H1 (cell line): Measurements from ENCODE around the gene STX18. TPM values are rescaled to one million over a fixed set of nuclear protein-coding genes. Genes with fewer than 3 reads are reported as not detected.

Experiments
- CTCF ChIA-PET: fragments of 300-600 bp; sonication (Branson Sonifier 250); formaldehyde crosslinking; loops from one replicate; lab custom pipeline; 2021; ENCODE audit not compliant: partially characterized antibody; lab: Charles Lee
- POLR2A ChIA-PET: fragments of 300-600 bp; sonication (Branson Sonifier 250); formaldehyde crosslinking; loops from one replicate; lab custom pipeline; 2021; ENCODE audit warnings: inconsistent platforms; ENCODE audit not compliant: partially characterized antibody; lab: Charles Lee
- DNase-seq, 2 experiments: peaks; one replicate each; pipeline versions ENCODE4 v3.0.0 to v3.0.0-alpha.2; 2010 to 2022; ENCODE audit warnings: low spot score in 2 of 2, low read depth in 1 of 2, mixed read lengths in 1 of 2
- FAIRE-seq: peaks from 2 replicates; lab custom pipeline; 2011; peaks lifted over from hg19 to GRCh38; lab: Jason Lieb, UNC
- H2AFZ ChIP-seq: 2 replicates; pipeline ENCODE4 v1.8.1; 2012; ENCODE audit warnings: low read length, inconsistent platforms
- H2AK5ac ChIP-seq: 2 replicates; pipeline ENCODE4 v1.6.1; 2013; ENCODE audit warnings: low read depth, low read length
- H2BK120ac ChIP-seq: replicated peaks from 2 replicates; pipeline ENCODE3; 2013; ENCODE audit warnings: low read depth, low read length, inconsistent platforms
- H2BK12ac ChIP-seq: 2 replicates; pipeline ENCODE4 v1.6.1; 2013; ENCODE audit warnings: low read depth, low read length
- H2BK15ac ChIP-seq: 2 replicates; pipeline ENCODE4 v1.6.1; 2013; ENCODE audit warnings: low read length
- H2BK20ac ChIP-seq: 2 replicates; pipeline ENCODE4 v1.6.1; 2013; ENCODE audit warnings: low read length
- H2BK5ac ChIP-seq: 2 replicates; pipeline ENCODE4 v1.6.1; 2013; ENCODE audit warnings: low read depth, low read length
- H3K14ac ChIP-seq: 2 replicates; pipeline ENCODE4 v1.6.1; 2013; ENCODE audit warnings: inconsistent platforms; ENCODE audit not compliant: insufficient read length
- H3K18ac ChIP-seq: 2 replicates; pipeline ENCODE4 v1.6.1; 2013; ENCODE audit warnings: low read length; ENCODE audit errors: extremely low read depth
- H3K23ac ChIP-seq: 2 replicates; pipeline ENCODE4 v1.6.1; 2013; ENCODE audit warnings: inconsistent platforms; ENCODE audit not compliant: insufficient read length
- H3K23me2 ChIP-seq: 2 replicates; pipeline ENCODE4 v1.6.1; 2013; ENCODE audit warnings: low read depth, low read length
- H3K27ac ChIP-seq: 2 replicates; pipeline ENCODE4 v1.6.1; 2011; ENCODE audit warnings: low read depth, low read length, inconsistent platforms
- H3K27me3 ChIP-seq, 4 experiments: replicated peaks in 1 of 4; 1 replicate in 1 of 4; 2 replicates in 3 of 4; pipeline versions ENCODE4 v1.6.1 to v1.8.1; 2011 to 2013; ENCODE audit warnings: low read length in 3 of 4, mild to moderate bottlenecking in 3 of 4, inconsistent platforms in 2 of 4, mixed read lengths in 2 of 4, moderate library complexity in 1 of 4; ENCODE audit not compliant: control insufficient read depth in 3 of 4, insufficient read depth in 3 of 4; ENCODE audit errors: extremely low read depth in 1 of 4
- H3K36me3 ChIP-seq, 4 experiments: 2 replicates each; pipeline versions ENCODE4 v1.6.1 to v1.8.1; 2011 to 2013; ENCODE audit warnings: mild to moderate bottlenecking in 4 of 4, low read length in 3 of 4, moderate library complexity in 2 of 4, control low read depth in 1 of 4, inconsistent platforms in 1 of 4; ENCODE audit not compliant: insufficient read depth in 4 of 4, control insufficient read depth in 2 of 4
- H3K4ac ChIP-seq: replicated peaks from 2 replicates; pipeline ENCODE3; 2013; ENCODE audit warnings: low read length, low read depth, mixed read lengths, inconsistent platforms; ENCODE audit not compliant: insufficient read length
- H3K4me1 ChIP-seq, 4 experiments: replicated peaks in 1 of 4; 1 replicate in 1 of 4; 2 replicates in 3 of 4; pipeline versions ENCODE4 v1.6.1 to v1.8.1; 2011 to 2013; ENCODE audit warnings: low read length in 3 of 4, inconsistent platforms in 2 of 4, mixed read lengths in 1 of 4; ENCODE audit not compliant: insufficient read depth in 4 of 4, control insufficient read depth in 3 of 4
- H3K4me2 ChIP-seq, 2 experiments: 2 replicates each; pipeline versions ENCODE4 v1.6.1 to v1.8.1; 2011 to 2013; ENCODE audit warnings: low read depth in 2 of 2, low read length in 2 of 2, control low read depth in 1 of 2, inconsistent platforms in 1 of 2, mild to moderate bottlenecking in 1 of 2; ENCODE audit not compliant: insufficient read depth in 1 of 2
- H3K4me3 ChIP-seq, 4 experiments: fragments of 200-600, 300-600 bp in 1 of 4; sonication (generic), shearing (Covaris generic), sonication (Bioruptor Twin) in 1 of 4; 2 replicates each; pipeline versions ENCODE4 v1.5.1 to v1.8.1; 2011 to 2016; ENCODE audit warnings: low read length in 4 of 4, low read depth in 3 of 4, control low read depth in 2 of 4, inconsistent platforms in 2 of 4, mild to moderate bottlenecking in 2 of 4, mixed read lengths in 1 of 4, moderate library complexity in 1 of 4; ENCODE audit not compliant: insufficient read depth in 2 of 4; ENCODE audit errors: extremely low read depth in 1 of 4
- H3K56ac ChIP-seq: replicated peaks from 2 replicates; pipeline ENCODE3; 2013; ENCODE audit warnings: low read depth, mild to moderate bottlenecking, mixed read lengths, low read length, inconsistent platforms; ENCODE audit not compliant: insufficient read length
- H3K79me1 ChIP-seq: 2 replicates; pipeline ENCODE4 v1.6.1; 2013; ENCODE audit warnings: low read depth, low read length, control low read depth
- H3K79me2 ChIP-seq, 2 experiments: 2 replicates each; pipeline versions ENCODE4 v1.6.1 to v1.8.1; 2012 to 2013; ENCODE audit warnings: low read length in 2 of 2, mild to moderate bottlenecking in 2 of 2, inconsistent platforms in 1 of 2; ENCODE audit not compliant: insufficient read depth in 2 of 2, control insufficient read depth in 1 of 2
- H3K9ac ChIP-seq, 4 experiments: replicated peaks in 1 of 4; 1 replicate in 1 of 4; 2 replicates in 3 of 4; pipeline versions ENCODE4 v1.6.1 to v1.8.1; 2011 to 2013; ENCODE audit warnings: low read depth in 3 of 4, low read length in 3 of 4, control low read depth in 2 of 4, mild to moderate bottlenecking in 2 of 4, moderate library complexity in 2 of 4, inconsistent platforms in 1 of 4; ENCODE audit errors: extremely low read depth in 1 of 4
- H3K9me3 ChIP-seq, 2 experiments: 2 replicates each; pipeline versions ENCODE4 v1.6.1 to v1.8.1; 2012 to 2013; ENCODE audit warnings: mild to moderate bottlenecking in 2 of 2, moderate library complexity in 2 of 2, control low read depth in 1 of 2, inconsistent platforms in 1 of 2, low read depth in 1 of 2, low read length in 1 of 2, mixed read lengths in 1 of 2; ENCODE audit not compliant: insufficient read depth in 2 of 2
- H4K20me1 ChIP-seq, 2 experiments: replicated peaks in 1 of 2; 2 replicates each; pipeline versions ENCODE3 to v1.8.1; 2011 to 2013; ENCODE audit warnings: inconsistent platforms in 2 of 2, low read length in 2 of 2, mild to moderate bottlenecking in 1 of 2; ENCODE audit not compliant: insufficient read depth in 2 of 2, control insufficient read depth in 1 of 2
- H4K5ac ChIP-seq: 2 replicates; pipeline ENCODE4 v1.6.1; 2013; ENCODE audit warnings: low read length, low read depth, mixed read lengths, inconsistent platforms; ENCODE audit not compliant: insufficient read length
- H4K8ac ChIP-seq: 2 replicates; pipeline ENCODE4 v1.8.0; 2013; ENCODE audit warnings: mild to moderate bottlenecking, moderate library complexity, low read length, inconsistent platforms; ENCODE audit not compliant: insufficient read depth; ENCODE audit errors: extremely low read depth
- H4K91ac ChIP-seq: replicated peaks from 2 replicates; pipeline ENCODE3; 2013; ENCODE audit warnings: low read length, mixed read lengths, inconsistent platforms; ENCODE audit not compliant: insufficient read length
- BRCA1 ChIP-seq: IDR thresholded peaks from 2 replicates; pipeline ENCODE4 v1.6.1; 2012; ENCODE audit warnings: low read depth, low read length, improper control_type of control experiment
- CHD2 ChIP-seq: IDR thresholded peaks from 2 replicates; pipeline ENCODE4 v1.6.1; 2012; ENCODE audit warnings: low read length, improper control_type of control experiment
- JUN ChIP-seq: IDR thresholded peaks from 2 replicates; pipeline ENCODE4 v1.6.1; 2011; ENCODE audit warnings: low read depth, mild to moderate bottlenecking, improper control_type of control experiment, low read length
- KDM4A ChIP-seq: IDR thresholded peaks from one replicate; pipeline ENCODE4 v1.7.1; 2012; ENCODE audit warnings: low read depth, mild to moderate bottlenecking, moderate library complexity, low read length, inconsistent platforms; ENCODE audit not compliant: severe bottlenecking
- KDM5A ChIP-seq: fragments of 200-600 bp; IDR thresholded peaks from 2 replicates; pipeline ENCODE4 v1.7.1; 2012; ENCODE audit warnings: mild to moderate bottlenecking, low read length, inconsistent platforms, mixed read lengths
- MAX ChIP-seq: IDR thresholded peaks from 2 replicates; pipeline ENCODE4 v1.6.1; 2012; ENCODE audit warnings: inconsistent platforms
- POU5F1 ChIP-seq: IDR thresholded peaks from 2 replicates; pipeline ENCODE4 v1.6.1; 2011; ENCODE audit warnings: low read depth, mild to moderate bottlenecking, low read length, moderate library complexity
- RFX5 ChIP-seq: IDR thresholded peaks from 2 replicates; pipeline ENCODE4 v1.6.1; 2011; ENCODE audit warnings: low read depth, low read length, improper control_type of control experiment, borderline replicate concordance
- SP1 ChIP-seq: IDR thresholded peaks from 2 replicates; pipeline ENCODE4 v1.6.1; 2011; ENCODE audit warnings: low read depth, low read length
- SP4 ChIP-seq: IDR thresholded peaks from 2 replicates; pipeline ENCODE4 v1.6.1; 2012; ENCODE audit warnings: low read length, inconsistent platforms
- SUZ12 ChIP-seq: fragments of 200-600 bp; sonication (generic); IDR thresholded peaks from 2 replicates; pipeline ENCODE4 v1.6.1; 2012; ENCODE audit warnings: mild to moderate bottlenecking, inconsistent platforms, low read length, moderate library complexity, mixed read lengths
- WGBS, 2 experiments: shearing (Covaris generic) in 1 of 2; methylation state at CpG; one replicate each; pipeline versions ENCODE4 v1.1.6 to v1.1.7; 2013 to 2015; ENCODE audit warnings: low lambda C conversion rate in 2 of 2, mixed read lengths in 2 of 2, inconsistent platforms in 1 of 2, low coverage in 1 of 2, missing lambda C conversion rate in 1 of 2; ENCODE audit not compliant: insufficient replicate concordance in 2 of 2, insufficient coverage in 1 of 2, insufficient read length in 1 of 2; ENCODE audit errors: extremely low coverage in 1 of 2, missing lambda C conversion rate in 1 of 2; 5-methylcytosine and 5-hydroxymethylcytosine counted together
- polyA plus RNA-seq, 7 experiments: library from polyadenylated mRNA; depleted of rRNA in 3 of 7; stranded (reverse) in 5 of 7; unstranded in 2 of 7; fragments of >200 nt in 5 of 7; fragments of 200-250 nt in 2 of 7; gene quantifications; 1 replicate in 5 of 7; 2 replicates in 1 of 7; 4 replicates in 1 of 7; pipeline versions ENCODE4 v1.2.1 to v1.2.3, GENCODE V29; 2011 to 2013; ENCODE audit warnings: missing spikeins in 2 of 7, mixed read lengths in 2 of 7
- total RNA-seq: library from RNA; stranded (reverse); fragmentation: NEBNext Ultra II Directional; extraction: Animal tissue kit (Norgen Biotek cat#: 25700); gene quantifications from 2 replicates; pipeline ENCODE4 v1.2.1, GENCODE V29; 2021
- TF ChIP-seq, protein P1 (sequence below), 3 experiments: IDR thresholded peaks; 1 replicate in 2 of 3; 2 replicates in 1 of 3; pipeline versions ENCODE4 v1.5.1 to v1.6.1; 2011; ENCODE audit warnings: low read length in 3 of 3, mild to moderate bottlenecking in 3 of 3, inconsistent platforms in 2 of 3, low read depth in 1 of 3, moderate library complexity in 1 of 3; ENCODE audit not compliant: insufficient read depth in 1 of 3; ENCODE audit errors: control extremely low read depth in 1 of 3

The STX18 gene
- total and polyA plus RNA-seq, 2 of the 8 experiments (the other 6 are each of a cell fraction or from before 2014, with no cell fraction given), result 14.6 to 18.3 TPM

DNA sequence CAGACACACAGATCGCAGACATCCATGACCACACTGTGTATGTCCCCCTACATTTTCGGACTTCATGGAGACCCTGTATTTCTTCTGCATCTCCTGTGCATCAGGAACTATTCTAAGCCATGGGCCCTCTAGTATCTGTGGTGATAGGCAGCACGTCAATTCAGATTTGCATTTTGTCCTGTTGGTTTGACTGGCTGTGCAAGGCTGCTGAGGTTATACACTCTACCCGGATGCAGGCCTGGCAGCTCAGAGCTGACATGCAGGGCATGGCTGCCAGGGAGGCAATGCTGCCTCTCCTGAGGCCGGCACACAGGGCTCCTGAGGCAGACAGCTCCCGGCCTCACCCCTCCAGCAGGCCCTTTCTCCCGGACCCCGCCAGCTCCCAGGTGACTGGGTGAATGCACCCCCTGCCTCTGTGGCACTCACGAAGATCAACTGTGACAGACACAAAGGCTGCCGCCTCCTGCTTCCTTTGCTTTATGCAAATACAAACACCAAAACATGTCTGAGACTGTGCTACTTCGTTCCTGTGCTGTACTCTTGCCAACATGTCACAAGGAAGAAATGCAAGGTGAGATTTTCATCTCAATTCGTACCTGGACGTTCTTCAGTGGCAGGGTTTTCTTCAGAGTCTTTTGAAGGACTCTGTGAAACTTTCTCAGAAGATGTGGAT is 103.9 kb downstream of the STX18 start:
- no peak overlapping the region for H3K4ac ChIP-seq
- no peak overlapping the region for H3K18ac ChIP-seq
- no peak overlapping the region for H3K56ac ChIP-seq
- H2BK5ac ChIP-seq, result no peak overlapping the region
- no peaks in the 10 kb centered on the region for H4K20me1 ChIP-seq
- CTCF ChIA-PET, result no interaction called here
- no peak overlapping the region for H2BK15ac ChIP-seq
- no peak overlapping the region for H2BK20ac ChIP-seq
- no peaks in the 10 kb centered on the region for H3K9me3 ChIP-seq
- POLR2A ChIA-PET, result no interaction called here
- H4K91ac ChIP-seq, result no peak overlapping the region
- no peak overlapping the region for H4K5ac ChIP-seq
- no peak overlapping the region for H2AFZ ChIP-seq
- H2AK5ac ChIP-seq, result no peak overlapping the region
- H2BK120ac ChIP-seq, result no peak overlapping the region
- H3K27me3 ChIP-seq, result no peaks in the 10 kb centered on the region
- H3K23ac ChIP-seq, result no peak overlapping the region
- H3K36me3 ChIP-seq, result no peaks in the 10 kb centered on the region
- no peak overlapping the region for H3K27ac ChIP-seq
- H3K79me1 ChIP-seq, result no peaks in the 10 kb centered on the region
- DNase-seq (no peak), FAIRE-seq (no peak)
- no peaks in the 10 kb centered on the region for H3K4me1 ChIP-seq
- no peaks in the 10 kb centered on the region for H3K23me2 ChIP-seq
- H2BK12ac ChIP-seq, result no peak overlapping the region
- no peak overlapping the region for H3K4me2 ChIP-seq
- no peak overlapping the region for H3K4me3 ChIP-seq
- no peak overlapping the region for H3K14ac ChIP-seq
- no peak overlapping the region for H3K9ac ChIP-seq
- no peaks in the 10 kb centered on the region for H3K79me2 ChIP-seq
- no peak overlapping the region for H4K8ac ChIP-seq
- 89% methylated on average over 13 of the region's 13 CpGs; no CpG with 5 or more reads in 1 of the 2 experiments for WGBS, 2 experiments
- TF ChIP-seq POU5F1, result no peak
- TF ChIP-seq MAX, result no peak
- no peak for TF ChIP-seq JUN
- TF ChIP-seq KDM5A, result no peak
- no peak for TF ChIP-seq CHD2
- no peak for TF ChIP-seq SP1
- no peak for TF ChIP-seq SUZ12
- TF ChIP-seq, protein P1, sequence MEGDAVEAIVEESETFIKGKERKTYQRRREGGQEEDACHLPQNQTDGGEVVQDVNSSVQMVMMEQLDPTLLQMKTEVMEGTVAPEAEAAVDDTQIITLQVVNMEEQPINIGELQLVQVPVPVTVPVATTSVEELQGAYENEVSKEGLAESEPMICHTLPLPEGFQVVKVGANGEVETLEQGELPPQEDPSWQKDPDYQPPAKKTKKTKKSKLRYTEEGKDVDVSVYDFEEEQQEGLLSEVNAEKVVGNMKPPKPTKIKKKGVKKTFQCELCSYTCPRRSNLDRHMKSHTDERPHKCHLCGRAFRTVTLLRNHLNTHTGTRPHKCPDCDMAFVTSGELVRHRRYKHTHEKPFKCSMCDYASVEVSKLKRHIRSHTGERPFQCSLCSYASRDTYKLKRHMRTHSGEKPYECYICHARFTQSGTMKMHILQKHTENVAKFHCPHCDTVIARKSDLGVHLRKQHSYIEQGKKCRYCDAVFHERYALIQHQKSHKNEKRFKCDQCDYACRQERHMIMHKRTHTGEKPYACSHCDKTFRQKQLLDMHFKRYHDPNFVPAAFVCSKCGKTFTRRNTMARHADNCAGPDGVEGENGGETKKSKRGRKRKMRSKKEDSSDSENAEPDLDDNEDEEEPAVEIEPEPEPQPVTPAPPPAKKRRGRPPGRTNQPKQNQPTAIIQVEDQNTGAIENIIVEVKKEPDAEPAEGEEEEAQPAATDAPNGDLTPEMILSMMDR (IDR thresholded peaks at IDR 0.05; ENCODE audit: control extremely low read depth in 1 of 3, insufficient read depth in 1 of 3, low read depth in 1 of 3, low read length in 3 of 3), result no peak
- no peak for TF ChIP-seq RFX5
- TF ChIP-seq SP4, result no peak
- no peak for TF ChIP-seq KDM4A
- no peak for TF ChIP-seq BRCA1
